Stimulated activated CD4-positive, alpha-beta T cell treated with anti-CD3 and anti-CD28 coated beads, TNF-alpha, amount 100 ng/mL, for 4 hours (primary cell): ENCODE data around the gene ANTXRL.
"Not testable (repeated sequence)": the region's sequence is repeated elsewhere in the genome, so short reads cannot be mapped to it uniquely, and the experiment has no call there.

Source experiments
- DNase-seq, 3 experiments: peaks; one replicate each; pipeline ENCODE4 v3.0.0-alpha.2; 2020; ENCODE audit warnings: low read depth in 3 of 3

Gene ANTXRL

GRCh38 chr10:46254467-46254866, 32.3 kb upstream of the ANTXRL start:
- DNase-seq: no peak

GRCh38 chr10:46255210-46255609, 31.6 kb upstream of the ANTXRL start:
- not testable (repeated sequence) for DNase-seq

- no peak for DNase-seq
These were observed 30.7 kb upstream of the ANTXRL start for GRCh38 chr10:46255801-46256747.

- no peak for DNase-seq
These were observed 29.7 kb upstream of the ANTXRL start for GRCh38 chr10:46257099-46257498.

GRCh38 chr10:46262906-46263560, 23.8 kb upstream of the ANTXRL start:
- DNase-seq: not testable (repeated sequence)

GRCh38 chr10:46263831-46264268, 22.9 kb upstream of the ANTXRL start:
- no peak for DNase-seq

- no peak for DNase-seq
These were observed 22.5 kb upstream of the ANTXRL start for GRCh38 chr10:46264336-46264735.

- DNase-seq: no peak
These were observed 21.9 kb upstream of the ANTXRL start for GRCh38 chr10:46264737-46265368.

- DNase-seq: not testable (repeated sequence)
These were observed 21.1 kb upstream of the ANTXRL start for GRCh38 chr10:46265566-46266305.

- no peak for DNase-seq
These were observed 20.4 kb upstream of the ANTXRL start for GRCh38 chr10:46266306-46266985.

GRCh38 chr10:46267132-46267985, 19.4 kb upstream of the ANTXRL start:
- no peak for DNase-seq

- peak in 2 of 3 experiments; percentile 32 to 43 for DNase-seq
These were observed 18.5 kb upstream of the ANTXRL start for GRCh38 chr10:46268076-46268881.

- peak in 1 of 3 experiments; percentile 24 for DNase-seq
These were observed 17.2 kb upstream of the ANTXRL start for GRCh38 chr10:46269554-46270053.

- DNase-seq: no peak
These were observed 16.5 kb upstream of the ANTXRL start for GRCh38 chr10:46270086-46270811.

GRCh38 chr10:46270963-46271530, 15.8 kb upstream of the ANTXRL start:
- DNase-seq: not testable (repeated sequence)

- not testable (repeated sequence) for DNase-seq
These were observed 14.8 kb upstream of the ANTXRL start for GRCh38 chr10:46271795-46272499.

- DNase-seq: no peak
These were observed 13.9 kb upstream of the ANTXRL start for GRCh38 chr10:46272863-46273415.
